NCI-H2196 (cell line): ENCODE results near the gene SELENOS.

ENCODE experiments used
- DNase-seq: peaks from one replicate; lab custom pipeline; 2025; ENCODE audit not compliant: unreplicated experiment; lab: John Stamatoyannopoulos, UW

Gene SELENOS

GRCh38 chr15:101251830-101252820, 25.2 kb downstream of the SELENOS start, which contains the start of gene CHSY1:
CHSY1 (minus strand) TSS chr15:101252048; CDS start chr15:101251456, 592 bp downstream.
- DNase-seq, result peak; percentile 69

GRCh38 chr15:101250873-101251829, 26.1 kb downstream of the SELENOS start:
- DNase-seq, result peak; percentile 10

GRCh38 chr15:101250341-101250831, 26.9 kb downstream of the SELENOS start:
- no peak for DNase-seq

- DNase-seq, result no peak
These were observed 29.0 kb downstream of the SELENOS start for GRCh38 chr15:101248274-101248673.

GRCh38 chr15:101246824-101247745, 30.2 kb downstream of the SELENOS start:
- no peak for DNase-seq

GRCh38 chr15:101246391-101246790, 30.9 kb downstream of the SELENOS start:
- no peak for DNase-seq

- DNase-seq, result no peak
These were observed 32.2 kb downstream of the SELENOS start for GRCh38 chr15:101244889-101245668.

GRCh38 chr15:101244036-101244781, 33.1 kb downstream of the SELENOS start:
- DNase-seq, result no peak

GRCh38 chr15:101243420-101243819, 33.9 kb downstream of the SELENOS start:
- no peak for DNase-seq

- DNase-seq, result no peak
These were observed 34.3 kb downstream of the SELENOS start for GRCh38 chr15:101242999-101243336.

GRCh38 chr15:101242160-101242998, 34.9 kb downstream of the SELENOS start:
- DNase-seq, result no peak

- no peak for DNase-seq
These were observed 36.9 kb downstream of the SELENOS start for GRCh38 chr15:101240358-101240757.

- no peak for DNase-seq
These were observed 37.6 kb downstream of the SELENOS start for GRCh38 chr15:101239724-101240136.

GRCh38 chr15:101237251-101237650, 40.0 kb downstream of the SELENOS start:
- no peak for DNase-seq

GRCh38 chr15:101233651-101234280, 43.5 kb downstream of the SELENOS start:
- DNase-seq, result no peak

GRCh38 chr15:101232677-101233076, 44.6 kb downstream of the SELENOS start:
- no peak for DNase-seq

GRCh38 chr15:101228313-101228712, 49.0 kb downstream of the SELENOS start:
- DNase-seq, result no peak
